Stomach (tissue), 4 donors: ENCODE results near the gene OTULINL.

ENCODE experiments used
- CTCF ChIP-seq, 7 experiments: fragments of 450-650 bp in 4 of 7; fragments of 200-600 bp in 3 of 7; sonication (generic) in 3 of 7; IDR thresholded peaks; one replicate each; pipeline ENCODE4 v1.5.1; 2016 to 2019; ENCODE audit warnings: antibody characterized with exemption in 7 of 7, control low read depth in 2 of 7, mild to moderate bottlenecking in 1 of 7
- EP300 ChIP-seq: sonication (generic); formaldehyde crosslinking; IDR thresholded peaks from one replicate; pipeline ENCODE4 v1.6.1; 2017; ENCODE audit warnings: antibody characterized with exemption
- POLR2A ChIP-seq, 4 donors: fragments of 450-650 bp; IDR thresholded peaks; one replicate each; pipeline ENCODE4 v1.6.1; 2016; ENCODE audit warnings: antibody characterized with exemption in 4 of 4, control low read depth in 2 of 4, mild to moderate bottlenecking in 1 of 4, moderate library complexity in 1 of 4
- POLR2AphosphoS5 ChIP-seq, 3 donors: sonication (generic); formaldehyde crosslinking; IDR thresholded peaks; one replicate each; pipeline ENCODE4 v1.6.1; 2016; ENCODE audit warnings: antibody characterized with exemption in 3 of 3

GRCh38 chr5:14659821-14660607, 78.4 kb downstream of the OTULINL start:
- TF ChIP-seq CTCF (IDR thresholded peaks at IDR 0.05) (no peak), EP300 (no peak), POLR2A (IDR thresholded peaks at IDR 0.05) (no peak), POLR2AphosphoS5 (IDR thresholded peaks at IDR 0.05) (no peak)
